Measurements from ENCODE around the gene CD68. TPM values are rescaled to one million over a fixed set of nuclear protein-coding genes. Genes with fewer than 3 reads are reported as not detected.

CD68 gene
- total and polyA plus RNA-seq, 7 experiments from 2014 or later = 0.12 to 176 (median 7.6) TPM

- intact Hi-C loops (cut with micrococcal nuclease) = loop anchor here in 1 of 2 donors (2.0 kb wide), 2 partner anchors 15 to 65 kb away; no protein-coding TSS in a partner anchor
- no peak overlapping the region for H3K4me3 ChIP-seq (ENCODE audit: low read length)
- peaks cover 0 to 47% (median 19%) of the 10 kb centered on the region in 3 experiments for H3K36me3 ChIP-seq (ENCODE audit: control insufficient read depth in 2 of 3, insufficient read depth in 3 of 3, low read length in 3 of 3)
- H3K4me1 ChIP-seq (ENCODE audit: control insufficient read depth in 2 of 2, insufficient read depth in 2 of 2, low read length in 2 of 2) = peaks cover 17 to 22% of the 10 kb centered on the region in 2 donors
- peaks cover 0 to 20% (median 3%) of the 10 kb centered on the region in 5 donors for H3K36me3 Mint-ChIP-seq
- H3K9me3 Mint-ChIP-seq = no peaks in the 10 kb centered on the region
- no peaks in the 10 kb centered on the region for H3K27me3 Mint-ChIP-seq
- ChIA-PET POLR2A (interaction anchor here (0.6 to 4.7 kb wide), 6 partner anchors 14 to 227 kb away, joined by 3 to 34 read pairs (median 4); partner anchors contain the start of genes FXR2, WRAP53 and ZBTB4), CTCF (interaction anchor here (1.1 to 1.4 kb wide), 2 partner anchors 13 to 64 kb away, joined by 4 to 6 read pairs; no protein-coding TSS in a partner anchor)
- DNase-seq (no peak), ATAC-seq (no peak)
- no peaks in the 10 kb centered on the region for H3K27me3 ChIP-seq (ENCODE audit: control insufficient read depth in 2 of 2, insufficient read depth in 2 of 2, low read length in 2 of 2)
- peaks cover 15 to 27% (median 22%) of the 10 kb centered on the region in 7 donors for H3K4me1 Mint-ChIP-seq
- no peaks in the 10 kb centered on the region for H3K9me3 ChIP-seq (ENCODE audit: control insufficient read depth in 2 of 3, low read length in 3 of 3)
- peak overlapping the region in 3 of 9 donors; percentile 16 to 38 (median 18) for H3K27ac Mint-ChIP-seq
- H3K27ac ChIP-seq (ENCODE audit: low read depth, low read length) = no peak overlapping the region
- H3K4me3 Mint-ChIP-seq = peak overlapping the region in 1 of 10 donors; percentile 17
These were observed 8.1 kb downstream of the CD68 start for GRCh38 chr17:7587420-7588151.

- Histone ChIP-seq H3K27ac (ENCODE audit: low read depth, low read length) (no peak overlapping the region), H3K27me3 (ENCODE audit: control insufficient read depth in 2 of 2, insufficient read depth in 2 of 2, low read length in 2 of 2) (no peaks in the 10 kb centered on the region), H3K4me3 (ENCODE audit: low read length) (no peak overlapping the region), H3K36me3 (ENCODE audit: control insufficient read depth in 2 of 3, insufficient read depth in 3 of 3, low read length in 3 of 3) (peaks cover 6 to 58% (median 25%) of the 10 kb centered on the region in 3 experiments), H3K9me3 (ENCODE audit: control insufficient read depth in 2 of 3, low read length in 3 of 3) (no peaks in the 10 kb centered on the region), H3K4me1 (ENCODE audit: control insufficient read depth in 2 of 2, insufficient read depth in 2 of 2, low read length in 2 of 2) (peaks cover 10 to 14% of the 10 kb centered on the region in 2 donors)
- DNase-seq = no peak
- Mint-ChIP-seq H3K27ac (peak overlapping the region in 1 of 9 donors; percentile 30), H3K4me3 (no peak overlapping the region), H3K9me3 (no peaks in the 10 kb centered on the region), H3K4me1 (peaks cover 12 to 21% (median 17%) of the 10 kb centered on the region in 7 donors), H3K27me3 (no peaks in the 10 kb centered on the region), H3K36me3 (peaks cover 6 to 26% (median 7%) of the 10 kb centered on the region in 5 donors)
- ChIA-PET CTCF (interaction anchor here (0.6 to 3.0 kb wide), 14 partner anchors 8 to 234 kb away, joined by 3 to 19 read pairs (median 4); partner anchors contain the start of genes ATP1B2, TMEM95, TP53 and WRAP53), POLR2A (interaction anchor here (0.8 to 2.5 kb wide), 11 partner anchors 8 to 152 kb away, joined by 3 to 13 read pairs (median 5); partner anchors contain the start of genes CD68, FXR2, TP53 and ZBTB4)
- intact Hi-C loops (cut with micrococcal nuclease) = loop anchor here (1.0 to 2.0 kb wide), 7 partner anchors 16 to 308 kb away; partner anchors contain the start of gene SENP3 (in 1 of the 2)
- ATAC-seq = no peak
These were observed 9.2 kb downstream of the CD68 start for GRCh38 chr17:7588553-7589203.

- intact Hi-C loops (cut with micrococcal nuclease) = loop anchor here (1.0 to 2.0 kb wide), 7 partner anchors 17 to 309 kb away; partner anchors contain the start of gene SENP3 (in 1 of the 2)
- no peaks in the 10 kb centered on the region for H3K9me3 ChIP-seq (ENCODE audit: control insufficient read depth in 2 of 3, low read length in 3 of 3)
- Mint-ChIP-seq H3K4me3 (no peak overlapping the region), H3K36me3 (peaks cover 6 to 31% (median 14%) of the 10 kb centered on the region in 5 donors), H3K4me1 (peaks cover 9 to 14% (median 13%) of the 10 kb centered on the region in 7 donors), H3K9me3 (no peaks in the 10 kb centered on the region), H3K27ac (peak overlapping the region in 2 of 9 donors; percentile 13 to 38), H3K27me3 (no peaks in the 10 kb centered on the region)
- H3K4me1 ChIP-seq (ENCODE audit: control insufficient read depth in 2 of 2, insufficient read depth in 2 of 2, low read length in 2 of 2) = peaks cover 8 to 11% of the 10 kb centered on the region in 2 donors
- ATAC-seq (peak; percentile 87), DNase-seq (peak; percentile 54 to 72 (median 63))
- no peak overlapping the region for H3K4me3 ChIP-seq (ENCODE audit: low read length)
- H3K27me3 ChIP-seq (ENCODE audit: control insufficient read depth in 2 of 2, insufficient read depth in 2 of 2, low read length in 2 of 2) = no peaks in the 10 kb centered on the region
- peaks cover 13 to 65% (median 29%) of the 10 kb centered on the region in 3 experiments for H3K36me3 ChIP-seq (ENCODE audit: control insufficient read depth in 2 of 3, insufficient read depth in 3 of 3, low read length in 3 of 3)
- ChIA-PET CTCF (interaction anchor here (0.6 to 3.0 kb wide), 18 partner anchors 9 to 235 kb away, joined by 3 to 19 read pairs (median 4); partner anchors contain the start of genes ATP1B2, SAT2, TMEM256 and TMEM95), POLR2A (interaction anchor here (0.6 to 2.5 kb wide), 15 partner anchors 9 to 153 kb away, joined by 3 to 13 read pairs (median 4); partner anchors contain the start of genes CD68, FGF11, FXR2 and TP53)
- no peak overlapping the region for H3K27ac ChIP-seq (ENCODE audit: low read depth, low read length)
These were observed 9.9 kb downstream of the CD68 start for GRCh38 chr17:7589204-7589868.

- no peak for DNase-seq
- Histone ChIP-seq H3K27ac (ENCODE audit: low read depth, low read length) (no peak within 1 kb of the TSS), H3K27me3 (ENCODE audit: control insufficient read depth in 2 of 2, insufficient read depth in 2 of 2, low read length in 2 of 2) (no peaks in the 10 kb centered on the region), H3K36me3 (ENCODE audit: control insufficient read depth in 2 of 3, insufficient read depth in 3 of 3, low read length in 3 of 3) (peaks cover 16 to 72% (median 29%) of the 10 kb centered on the region in 3 experiments), H3K4me1 (ENCODE audit: control insufficient read depth in 2 of 2, insufficient read depth in 2 of 2, low read length in 2 of 2) (peaks cover 2 to 4% of the 10 kb centered on the region in 2 donors), H3K4me3 (ENCODE audit: low read length) (no peak within 1 kb of the TSS), H3K9me3 (ENCODE audit: control insufficient read depth in 2 of 3, low read length in 3 of 3) (no peaks in the 10 kb centered on the region)
- Mint-ChIP-seq H3K36me3 (peaks cover 6 to 34% (median 16%) of the 10 kb centered on the region in 5 donors), H3K27ac (peak within 1 kb of the TSS in 6 of 9 donors; percentile 6 to 38 (median 25)), H3K4me1 (peaks cover under 1 to 6% (median 5%) of the 10 kb centered on the region in 7 donors), H3K9me3 (no peaks in the 10 kb centered on the region), H3K27me3 (no peaks in the 10 kb centered on the region), H3K4me3 (no peak within 1 kb of the TSS)
- no peak for ATAC-seq
- ChIA-PET CTCF (interaction anchor here (0.6 to 3.0 kb wide), 14 partner anchors 9 to 234 kb away, joined by 3 to 19 read pairs (median 4); partner anchors contain the start of genes ATP1B2, SAT2, TMEM256 and TP53), POLR2A (interaction anchor here (0.6 to 2.5 kb wide), 12 partner anchors 9 to 153 kb away, joined by 3 to 13 read pairs (median 4); partner anchors contain the start of genes FGF11 and TP53)
- intact Hi-C loops (cut with micrococcal nuclease) = loop anchor here (1.0 to 2.0 kb wide), 7 partner anchors 17 to 310 kb away; partner anchors contain the start of gene SENP3 (in 1 of the 2)
These were observed 10.7 kb downstream of the CD68 start, which contains the start of gene SOX15 for GRCh38 chr17:7589891-7590691. SOX15 (minus strand) TSS chr17:7590094; CDS start chr17:7589676, 418 bp downstream.

- POLR2A ChIA-PET = interaction anchor here (1.5 to 2.5 kb wide), 4 partner anchors 10 to 96 kb away, joined by 4 to 13 read pairs (median 6); partner anchors contain the start of gene TP53
- Mint-ChIP-seq H3K4me1 (peaks cover 0 to 3% (median 2%) of the 10 kb centered on the region in 7 donors), H3K36me3 (peaks cover 10 to 41% (median 22%) of the 10 kb centered on the region in 5 donors), H3K9me3 (no peaks in the 10 kb centered on the region), H3K27ac (peak overlapping the region in 4 of 9 donors; percentile 6 to 36 (median 25)), H3K4me3 (no peak overlapping the region), H3K27me3 (no peaks in the 10 kb centered on the region)
- no peak overlapping the region for H3K27ac ChIP-seq (ENCODE audit: low read depth, low read length)
- peaks cover 0 to 3% of the 10 kb centered on the region in 2 donors for H3K4me1 ChIP-seq (ENCODE audit: control insufficient read depth in 2 of 2, insufficient read depth in 2 of 2, low read length in 2 of 2)
- no peak for DNase-seq
- peaks cover 21 to 79% (median 32%) of the 10 kb centered on the region in 3 experiments for H3K36me3 ChIP-seq (ENCODE audit: control insufficient read depth in 2 of 3, insufficient read depth in 3 of 3, low read length in 3 of 3)
- no peak overlapping the region for H3K4me3 ChIP-seq (ENCODE audit: low read length)
- intact Hi-C loops (cut with micrococcal nuclease) = no loop called here
- CTCF ChIA-PET = interaction anchor here (1.8 to 3.0 kb wide), 3 partner anchors 30 to 154 kb away, joined by 5 to 19 read pairs (median 8); no protein-coding TSS in a partner anchor
- no peaks in the 10 kb centered on the region for H3K9me3 ChIP-seq (ENCODE audit: control insufficient read depth in 2 of 3, low read length in 3 of 3)
- ATAC-seq = no peak
- no peaks in the 10 kb centered on the region for H3K27me3 ChIP-seq (ENCODE audit: control insufficient read depth in 2 of 2, insufficient read depth in 2 of 2, low read length in 2 of 2)
These were observed 11.3 kb downstream of the CD68 start for GRCh38 chr17:7590743-7591142.
